Upper lobe of right lung (tissue), 1 donor: ENCODE measurements around the gene RFTN1. TPM values are rescaled to one million over a fixed set of nuclear protein-coding genes. Genes with fewer than 3 reads are reported as not detected.
A peak's percentile ranks its signal among the peaks of the same experiment; 100 is the strongest.

ENCODE experiments used
- ATAC-seq: fragments of 200-7000 bp; cut with Tn5 transposase; one replicate; pipeline ENCODE4 v1.9.1; 2020; ENCODE audit warnings: mild to moderate bottlenecking, moderate library complexity
- DNase-seq: peaks from one replicate; pipeline ENCODE4 v3.0.0-alpha.2; 2020
- H3K27ac ChIP-seq: fragments of 200-600 bp; one replicate; pipeline ENCODE4 v1.8.0; 2022
- H3K27me3 ChIP-seq: fragments of 200-600 bp; one replicate; pipeline ENCODE4 v1.8.0; 2022; ENCODE audit warnings: mild to moderate bottlenecking
- H3K36me3 ChIP-seq: fragments of 200-600 bp; one replicate; pipeline ENCODE4 v1.8.0; 2022
- H3K4me1 ChIP-seq: fragments of 200-600 bp; one replicate; pipeline ENCODE4 v1.8.0; 2022
- H3K4me3 ChIP-seq: fragments of 200-600 bp; one replicate; pipeline ENCODE4 v1.8.0; 2022; ENCODE audit warnings: mild to moderate bottlenecking
- H3K9me3 ChIP-seq: fragments of 200-600 bp; one replicate; pipeline ENCODE4 v1.8.0; 2022
- intact Hi-C: fragments of 100-400 bp; cut with DNase I; formaldehyde crosslinking; loops from one replicate; pipeline ENCODE4 v1.11.0; 2022
- total RNA-seq: library from RNA; stranded (reverse); fragmentation: NEBNext Ultra II Directional; extraction: Animal tissue kit (Norgen Biotek cat#: 25700); gene quantifications from one replicate; pipeline ENCODE4 v1.2.1, GENCODE V29; 2021
- TF ChIP-seq, protein P1 (sequence below): fragments of 200-600 bp; IDR thresholded peaks from one replicate; pipeline ENCODE4 v1.8.0; 2022; ENCODE audit warnings: antibody characterized with exemption
- donor health status: DM: no; HTN: yes; CAD: no; lungs with severe emphysema.

RFTN1 gene
- total RNA-seq, 1 donor from 2014 or later = 69.4 TPM

- TF ChIP-seq, protein P1, sequence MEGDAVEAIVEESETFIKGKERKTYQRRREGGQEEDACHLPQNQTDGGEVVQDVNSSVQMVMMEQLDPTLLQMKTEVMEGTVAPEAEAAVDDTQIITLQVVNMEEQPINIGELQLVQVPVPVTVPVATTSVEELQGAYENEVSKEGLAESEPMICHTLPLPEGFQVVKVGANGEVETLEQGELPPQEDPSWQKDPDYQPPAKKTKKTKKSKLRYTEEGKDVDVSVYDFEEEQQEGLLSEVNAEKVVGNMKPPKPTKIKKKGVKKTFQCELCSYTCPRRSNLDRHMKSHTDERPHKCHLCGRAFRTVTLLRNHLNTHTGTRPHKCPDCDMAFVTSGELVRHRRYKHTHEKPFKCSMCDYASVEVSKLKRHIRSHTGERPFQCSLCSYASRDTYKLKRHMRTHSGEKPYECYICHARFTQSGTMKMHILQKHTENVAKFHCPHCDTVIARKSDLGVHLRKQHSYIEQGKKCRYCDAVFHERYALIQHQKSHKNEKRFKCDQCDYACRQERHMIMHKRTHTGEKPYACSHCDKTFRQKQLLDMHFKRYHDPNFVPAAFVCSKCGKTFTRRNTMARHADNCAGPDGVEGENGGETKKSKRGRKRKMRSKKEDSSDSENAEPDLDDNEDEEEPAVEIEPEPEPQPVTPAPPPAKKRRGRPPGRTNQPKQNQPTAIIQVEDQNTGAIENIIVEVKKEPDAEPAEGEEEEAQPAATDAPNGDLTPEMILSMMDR = no peak
These were observed 143.6 kb downstream of the RFTN1 start for GRCh38 chr3:16369885-16370284.

GRCh38 chr3:16369276-16369675 lies 144.2 kb downstream of the RFTN1 start:
- DNase-seq (no peak), ATAC-seq (no peak)
- H3K9me3 ChIP-seq = no peaks in the 10 kb centered on the region
- H3K27me3 ChIP-seq = no peaks in the 10 kb centered on the region
- intact Hi-C loops = no loop called here
- peaks cover 52% of the 10 kb centered on the region for H3K4me1 ChIP-seq
- H3K4me3 ChIP-seq = no peak overlapping the region
- peaks cover 38% of the 10 kb centered on the region for H3K36me3 ChIP-seq
- no peak overlapping the region for H3K27ac ChIP-seq
- TF ChIP-seq, protein P1 = no peak

More at GRCh38 chr3:16369885-16370284, 143.6 kb downstream of the RFTN1 start:
- Histone ChIP-seq H3K36me3 (peaks cover 32% of the 10 kb centered on the region), H3K27me3 (no peaks in the 10 kb centered on the region), H3K4me3 (no peak overlapping the region), H3K9me3 (no peaks in the 10 kb centered on the region), H3K27ac (no peak overlapping the region), H3K4me1 (peaks cover 55% of the 10 kb centered on the region)
- DNase-seq (no peak), ATAC-seq (peak; percentile 53)
- intact Hi-C loops = no loop called here

- DNase-seq (no peak), ATAC-seq (no peak)
- Histone ChIP-seq H3K9me3 (no peaks in the 10 kb centered on the region), H3K4me3 (no peak overlapping the region), H3K27me3 (no peaks in the 10 kb centered on the region), H3K36me3 (peaks cover 45% of the 10 kb centered on the region), H3K4me1 (peaks cover 25% of the 10 kb centered on the region), H3K27ac (no peak overlapping the region)
- TF ChIP-seq, protein P1 = no peak
- intact Hi-C loops = no loop called here
These were observed 146.9 kb downstream of the RFTN1 start for GRCh38 chr3:16366581-16366980.

- Histone ChIP-seq H3K9me3 (no peaks in the 10 kb centered on the region), H3K36me3 (peaks cover 50% of the 10 kb centered on the region), H3K4me1 (peaks cover 16% of the 10 kb centered on the region), H3K4me3 (no peak overlapping the region), H3K27ac (no peak overlapping the region), H3K27me3 (no peaks in the 10 kb centered on the region)
- DNase-seq (no peak), ATAC-seq (no peak)
- intact Hi-C loops = no loop called here
- TF ChIP-seq, protein P1 = no peak
These were observed 147.9 kb downstream of the RFTN1 start for GRCh38 chr3:16365491-16366128.

DNA sequence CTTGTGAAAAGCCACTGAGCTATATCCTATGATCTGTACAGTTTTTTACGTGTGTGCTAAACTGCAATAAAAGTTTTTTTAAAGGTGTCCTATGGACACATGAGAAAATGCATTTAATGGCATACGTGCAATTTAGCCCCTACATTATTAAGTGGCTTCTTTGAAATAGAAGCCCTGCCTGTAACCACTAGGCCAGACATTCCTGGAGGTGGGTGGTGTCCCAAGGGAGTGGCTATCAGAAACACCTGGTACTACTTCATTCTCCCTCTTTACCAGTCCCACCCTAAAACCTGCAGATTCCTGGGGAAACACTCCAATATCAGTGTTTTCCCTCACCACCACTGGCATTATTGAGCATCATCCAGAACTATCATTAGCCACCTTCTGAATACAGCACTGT lies 148.5 kb downstream of the RFTN1 start:
- Histone ChIP-seq H3K9me3 (no peaks in the 10 kb centered on the region), H3K27me3 (no peaks in the 10 kb centered on the region), H3K4me3 (no peak overlapping the region), H3K36me3 (peaks cover 49% of the 10 kb centered on the region), H3K27ac (no peak overlapping the region), H3K4me1 (peaks cover 9% of the 10 kb centered on the region)
- DNase-seq (no peak), ATAC-seq (peak; percentile 33)
- TF ChIP-seq, protein P1 = no peak
- intact Hi-C loops = no loop called here

DNA sequence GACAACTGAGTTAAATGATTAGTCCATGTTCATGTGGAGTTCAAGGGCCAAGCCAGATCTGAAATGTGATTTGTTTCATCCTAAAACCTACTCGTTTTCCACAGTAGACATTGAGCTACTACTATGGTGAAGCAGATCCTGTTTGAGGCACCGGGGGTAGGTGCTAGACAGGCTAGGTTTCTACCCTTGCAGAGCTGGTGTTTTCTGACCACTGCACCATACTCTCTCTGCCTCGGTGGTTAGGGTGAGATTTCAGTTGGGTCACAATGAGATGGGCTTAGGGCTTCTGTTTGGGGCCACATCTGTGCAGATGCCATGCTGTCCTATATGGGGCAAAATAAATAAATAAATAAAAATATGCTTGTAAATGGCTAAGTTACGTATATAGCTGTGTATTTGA lies 149.2 kb downstream of the RFTN1 start:
- DNase-seq = no peak
- no peak for ATAC-seq
- peaks cover 42% of the 10 kb centered on the region for H3K36me3 ChIP-seq
- peaks cover 3% of the 10 kb centered on the region for H3K4me1 ChIP-seq
- no peak overlapping the region for H3K4me3 ChIP-seq
- H3K27me3 ChIP-seq = no peaks in the 10 kb centered on the region
- H3K27ac ChIP-seq = no peak overlapping the region
- TF ChIP-seq, protein P1 = no peak
- intact Hi-C loops = no loop called here
- no peaks in the 10 kb centered on the region for H3K9me3 ChIP-seq
